ENCODE data around the gene AMFR. TPM values are rescaled to one million over a fixed set of nuclear protein-coding genes. Genes with fewer than 3 reads are reported as not detected.

AMFR gene
- total RNA-seq, 3 donors from 2014 or later (not counting 1 experiment from before 2014, with no cell fraction given): 58.4 to 87.1 (median 71.7) TPM

- H3K4me1 ChIP-seq (ENCODE audit: control insufficient read depth, insufficient read depth, low read length): peaks cover 7% of the 10 kb centered on the region
- no peak overlapping the region for H3K4me3 ChIP-seq (ENCODE audit: low read length)
- intact Hi-C loops (cut with micrococcal nuclease): no loop called here
- H3K27me3 ChIP-seq (ENCODE audit: control insufficient read depth, insufficient read depth, low read length): no peaks in the 10 kb centered on the region
- Mint-ChIP-seq H3K4me1 (peaks cover 0 to 19% of the 10 kb centered on the region in 2 donors), H3K36me3 (no peaks in the 10 kb centered on the region), H3K27me3 (ENCODE audit: low read depth in 2 of 2) (peaks cover 0 to 5% of the 10 kb centered on the region in 2 donors), H3K27ac (no peak overlapping the region), H3K9me3 (no peaks in the 10 kb centered on the region), H3K4me3 (no peak overlapping the region)
- DNase-seq (no peak), ATAC-seq (no peak)
- TF ChIP-seq CTCF (IDR thresholded peaks at IDR 0.05): no peak
- no peaks in the 10 kb centered on the region for H3K9me3 ChIP-seq (ENCODE audit: control insufficient read depth, insufficient read depth, low read length)
- no peak overlapping the region for H3K27ac ChIP-seq (ENCODE audit: low read length)
- 87% methylated on average over 9 of the region's 9 CpGs for WGBS (ENCODE audit: insufficient coverage)
- H3K36me3 ChIP-seq (ENCODE audit: control insufficient read depth, insufficient read depth, low read length): no peaks in the 10 kb centered on the region
Observed at GRCh38 chr16:56321571-56321970, 103.8 kb downstream of the AMFR start.

GRCh38 chr16:56320811-56321558 lies 104.4 kb downstream of the AMFR start:
- DNase-seq (no peak), ATAC-seq (no peak)
- intact Hi-C loops (cut with micrococcal nuclease): no loop called here
- H3K36me3 Mint-ChIP-seq: no peaks in the 10 kb centered on the region
- no peak for TF ChIP-seq CTCF (IDR thresholded peaks at IDR 0.05)
- Histone ChIP-seq H3K9me3 (ENCODE audit: control insufficient read depth, insufficient read depth, low read length) (no peaks in the 10 kb centered on the region), H3K4me3 (ENCODE audit: low read length) (no peak overlapping the region), H3K36me3 (ENCODE audit: control insufficient read depth, insufficient read depth, low read length) (no peaks in the 10 kb centered on the region), H3K4me1 (ENCODE audit: control insufficient read depth, insufficient read depth, low read length) (peaks cover 7% of the 10 kb centered on the region), H3K27me3 (ENCODE audit: control insufficient read depth, insufficient read depth, low read length) (no peaks in the 10 kb centered on the region), H3K27ac (ENCODE audit: low read length) (no peak overlapping the region)
- WGBS (ENCODE audit: insufficient coverage): 37% methylated on average over 7 of the region's 7 CpGs
- H3K9me3 Mint-ChIP-seq: no peaks in the 10 kb centered on the region
- peaks cover 0 to 14% of the 10 kb centered on the region in 2 donors for H3K4me1 Mint-ChIP-seq
- H3K27me3 Mint-ChIP-seq (ENCODE audit: low read depth in 2 of 2): peaks cover 0 to 5% of the 10 kb centered on the region in 2 donors
- H3K4me3 Mint-ChIP-seq: no peak overlapping the region
- no peak overlapping the region for H3K27ac Mint-ChIP-seq

- Mint-ChIP-seq H3K9me3 (no peaks in the 10 kb centered on the region), H3K4me3 (no peak overlapping the region), H3K4me1 (peaks cover 0 to 14% of the 10 kb centered on the region in 2 donors), H3K27ac (no peak overlapping the region), H3K36me3 (no peaks in the 10 kb centered on the region), H3K27me3 (ENCODE audit: low read depth in 2 of 2) (peaks cover 0 to 5% of the 10 kb centered on the region in 2 donors)
- Histone ChIP-seq H3K4me1 (ENCODE audit: control insufficient read depth, insufficient read depth, low read length) (peaks cover 7% of the 10 kb centered on the region), H3K4me3 (ENCODE audit: low read length) (no peak overlapping the region), H3K27me3 (ENCODE audit: control insufficient read depth, insufficient read depth, low read length) (no peaks in the 10 kb centered on the region), H3K9me3 (ENCODE audit: control insufficient read depth, insufficient read depth, low read length) (no peaks in the 10 kb centered on the region), H3K27ac (ENCODE audit: low read length) (no peak overlapping the region), H3K36me3 (ENCODE audit: control insufficient read depth, insufficient read depth, low read length) (no peaks in the 10 kb centered on the region)
- ATAC-seq (no peak), DNase-seq (no peak)
- no peak for TF ChIP-seq CTCF (IDR thresholded peaks at IDR 0.05)
- intact Hi-C loops (cut with micrococcal nuclease): no loop called here
- WGBS (ENCODE audit: insufficient coverage): 93% methylated on average over 8 of the region's 8 CpGs
Observed at GRCh38 chr16:56320056-56320455, 105.3 kb downstream of the AMFR start.

GRCh38 chr16:56319376-56319775 lies 106.0 kb downstream of the AMFR start:
- H3K4me1 ChIP-seq (ENCODE audit: control insufficient read depth, insufficient read depth, low read length): peaks cover 7% of the 10 kb centered on the region
- intact Hi-C loops (cut with micrococcal nuclease): no loop called here
- DNase-seq (no peak), ATAC-seq (no peak)
- Mint-ChIP-seq H3K4me1 (peaks cover 0 to 14% of the 10 kb centered on the region in 2 donors), H3K36me3 (no peaks in the 10 kb centered on the region), H3K27ac (no peak overlapping the region), H3K4me3 (no peak overlapping the region), H3K27me3 (ENCODE audit: low read depth in 2 of 2) (peaks cover 0 to 5% of the 10 kb centered on the region in 2 donors), H3K9me3 (no peaks in the 10 kb centered on the region)
- no peak overlapping the region for H3K27ac ChIP-seq (ENCODE audit: low read length)
- H3K36me3 ChIP-seq (ENCODE audit: control insufficient read depth, insufficient read depth, low read length): no peaks in the 10 kb centered on the region
- no peak overlapping the region for H3K4me3 ChIP-seq (ENCODE audit: low read length)
- WGBS (ENCODE audit: insufficient coverage): 94% methylated on average over 6 of the region's 6 CpGs
- no peaks in the 10 kb centered on the region for H3K27me3 ChIP-seq (ENCODE audit: control insufficient read depth, insufficient read depth, low read length)
- TF ChIP-seq CTCF (IDR thresholded peaks at IDR 0.05): no peak
- no peaks in the 10 kb centered on the region for H3K9me3 ChIP-seq (ENCODE audit: control insufficient read depth, insufficient read depth, low read length)
